Activated CD8-positive, alpha-beta memory T cell treated with anti-CD3 and anti-CD28 coated beads, Interleukin-2, amount 10 ng/mL, durations not matched to agents 7 days and 5 days (primary cell): ENCODE results near the gene IRGQ. TPM values are rescaled to one million over a fixed set of nuclear protein-coding genes. Genes with fewer than 3 reads are reported as not detected.
"Not testable (repeated sequence)": the region's sequence is repeated elsewhere in the genome, so short reads cannot be mapped to it uniquely, and the experiment has no call there.

Source experiments
- ATAC-seq: fragments of 150-1000 bp; cut with Tn5 transposase; one replicate; pipeline ENCODE4 v1.10.0; 2021; ENCODE audit warnings: moderate library complexity
- CTCF ChIA-PET: fragments of 350-600 bp; sonication (Branson Sonifier 250); formaldehyde crosslinking; loops from one replicate; lab custom pipeline; 2021; ENCODE audit warnings: antibody characterized with exemption; lab: Charles Lee
- DNase-seq: peaks from one replicate; pipeline ENCODE4 v3.0.0-alpha.2; 2020
- H3K27ac Mint-ChIP-seq: one replicate; pipeline ENCODE4 v1.8.0; 2021; ENCODE audit warnings: mild to moderate bottlenecking, mixed read lengths
- H3K27me3 Mint-ChIP-seq: one replicate; pipeline ENCODE4 v1.8.0; 2021; ENCODE audit warnings: mixed read lengths
- H3K36me3 Mint-ChIP-seq: one replicate; pipeline ENCODE4 v1.8.0; 2021; ENCODE audit warnings: mild to moderate bottlenecking, mixed read lengths
- H3K4me1 Mint-ChIP-seq: one replicate; pipeline ENCODE4 v1.8.0; 2021; ENCODE audit warnings: mixed read lengths
- H3K4me3 Mint-ChIP-seq: one replicate; pipeline ENCODE4 v1.8.0; 2021; ENCODE audit warnings: mild to moderate bottlenecking, moderate library complexity, mixed read lengths
- H3K9me3 Mint-ChIP-seq: one replicate; pipeline ENCODE4 v1.8.0; 2022; ENCODE audit warnings: low read depth, mixed read lengths
- total RNA-seq, 2 experiments: library from RNA; stranded (reverse); gene quantifications; one replicate each; pipeline ENCODE4 v1.2.3, GENCODE V29; 2021

Gene IRGQ
- total RNA-seq, 2 experiments from 2014 or later: 12.9 to 23.0 TPM

DNA sequence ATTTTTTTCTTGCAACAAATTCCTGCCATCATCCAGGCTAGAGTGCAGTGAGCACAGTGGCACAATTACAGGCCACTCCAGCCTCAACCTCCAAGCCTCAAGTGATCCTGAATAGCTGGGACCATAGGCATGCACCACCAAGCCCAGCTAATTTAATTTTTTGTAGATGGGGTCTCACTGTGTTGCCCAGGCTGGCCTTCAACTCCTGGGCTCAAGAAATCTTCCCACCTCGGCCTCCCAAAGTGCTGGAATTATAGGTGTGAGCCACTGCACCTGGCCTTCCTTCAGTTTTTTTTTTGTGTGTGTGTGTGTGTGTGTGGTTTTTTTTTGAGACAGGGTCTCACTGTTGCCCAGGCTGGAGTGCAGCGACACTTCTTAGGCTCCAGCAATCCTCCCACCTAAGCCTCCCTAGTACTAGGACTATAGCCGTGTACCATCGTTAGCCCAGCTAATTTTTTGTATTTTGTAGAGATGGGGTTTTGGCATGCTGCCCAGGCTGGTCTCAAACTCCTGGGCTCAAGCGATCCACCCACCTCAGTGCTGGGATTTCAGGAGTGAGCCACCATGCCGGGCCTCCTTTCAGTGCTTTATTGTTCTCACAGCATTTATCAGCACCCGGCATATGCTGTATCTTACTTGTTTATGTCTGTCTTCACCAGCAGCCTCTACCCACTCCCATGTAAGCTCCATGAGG, 10.1 kb upstream of the IRGQ start:
- Mint-ChIP-seq H3K27ac (no peak overlapping the region), H3K4me3 (no peak overlapping the region), H3K27me3 (no peaks in the 10 kb centered on the region), H3K4me1 (no peaks in the 10 kb centered on the region), H3K36me3 (no peaks in the 10 kb centered on the region), H3K9me3 (no peaks in the 10 kb centered on the region)
- DNase-seq (no peak), ATAC-seq (no peak)
- CTCF ChIA-PET: interaction anchor here (0.6 to 1.4 kb wide), 3 partner anchors 12 to 87 kb away, joined by 3 to 7 read pairs (median 3); no protein-coding TSS in a partner anchor

DNA sequence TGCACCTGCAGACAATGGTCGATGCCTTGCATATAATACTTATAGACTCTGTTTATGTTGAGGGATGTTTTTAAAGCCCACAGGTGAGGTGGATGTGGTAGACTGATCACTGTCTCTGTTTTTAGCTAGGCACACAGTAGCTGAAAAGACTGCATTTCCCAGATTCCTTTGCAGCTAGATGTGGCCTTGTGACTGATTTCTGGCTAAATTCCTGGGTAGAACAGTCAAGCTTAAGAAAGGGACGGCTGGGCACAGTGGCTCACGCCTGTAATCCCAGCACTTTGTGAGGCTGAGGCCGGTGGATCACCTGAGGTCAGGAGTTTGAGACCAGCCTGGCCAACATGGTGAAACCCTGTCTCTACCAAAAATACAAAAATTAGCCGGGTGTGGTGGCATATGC, 4.4 kb upstream of the IRGQ start:
- H3K27ac Mint-ChIP-seq, DNase-seq, H3K36me3 Mint-ChIP-seq, H3K27me3 Mint-ChIP-seq, H3K9me3 Mint-ChIP-seq, ATAC-seq, H3K4me3 Mint-ChIP-seq: not testable (repeated sequence)
- CTCF ChIA-PET: interaction anchor here (1.8 kb wide), 1 partner anchor 45 kb away, joined by 7 read pairs; no protein-coding TSS in a partner anchor
- H3K4me1 Mint-ChIP-seq: peaks cover 18% of the 10 kb centered on the region

DNA sequence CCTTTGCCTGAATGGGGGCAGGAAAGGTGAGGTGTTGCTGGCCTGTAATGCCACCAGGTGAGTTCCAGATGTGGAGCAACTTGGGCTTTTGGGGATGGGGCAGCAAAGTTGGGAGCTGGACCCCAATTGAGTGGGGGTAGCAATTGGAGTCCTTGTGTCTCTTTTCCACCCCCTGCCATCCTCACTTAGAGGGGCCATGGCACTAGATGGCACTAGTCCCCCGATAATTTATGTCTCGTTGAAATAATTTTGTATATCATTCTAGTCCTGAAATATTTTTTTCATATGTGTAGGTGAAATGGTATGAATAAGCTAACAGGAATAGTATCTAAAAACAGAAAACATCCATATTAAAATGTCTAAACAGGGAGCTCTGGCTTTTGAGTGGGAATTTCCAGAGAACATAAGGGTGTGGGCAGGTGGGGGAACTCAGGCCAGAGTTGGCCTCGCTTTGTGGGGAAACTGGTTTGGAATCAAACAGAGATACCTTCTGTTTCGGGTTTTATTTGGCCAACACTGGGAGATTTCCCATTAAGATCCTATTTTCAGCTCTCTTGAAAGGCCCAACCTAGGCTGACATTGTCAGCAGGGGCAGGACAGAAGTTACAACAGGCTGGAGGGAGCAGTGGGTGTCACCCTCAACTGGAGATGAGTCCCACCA, 3.8 kb upstream of the IRGQ start:
- no peak overlapping the region for H3K4me3 Mint-ChIP-seq
- no peaks in the 10 kb centered on the region for H3K36me3 Mint-ChIP-seq
- H3K9me3 Mint-ChIP-seq: no peaks in the 10 kb centered on the region
- no peak overlapping the region for H3K27ac Mint-ChIP-seq
- no peaks in the 10 kb centered on the region for H3K27me3 Mint-ChIP-seq
- CTCF ChIA-PET: interaction anchor here (0.9 to 1.8 kb wide), 2 partner anchors 25 to 44 kb away, joined by 3 to 7 read pairs; no protein-coding TSS in a partner anchor
- no peak for ATAC-seq
- H3K4me1 Mint-ChIP-seq: peaks cover 18% of the 10 kb centered on the region
- DNase-seq: no peak

DNA sequence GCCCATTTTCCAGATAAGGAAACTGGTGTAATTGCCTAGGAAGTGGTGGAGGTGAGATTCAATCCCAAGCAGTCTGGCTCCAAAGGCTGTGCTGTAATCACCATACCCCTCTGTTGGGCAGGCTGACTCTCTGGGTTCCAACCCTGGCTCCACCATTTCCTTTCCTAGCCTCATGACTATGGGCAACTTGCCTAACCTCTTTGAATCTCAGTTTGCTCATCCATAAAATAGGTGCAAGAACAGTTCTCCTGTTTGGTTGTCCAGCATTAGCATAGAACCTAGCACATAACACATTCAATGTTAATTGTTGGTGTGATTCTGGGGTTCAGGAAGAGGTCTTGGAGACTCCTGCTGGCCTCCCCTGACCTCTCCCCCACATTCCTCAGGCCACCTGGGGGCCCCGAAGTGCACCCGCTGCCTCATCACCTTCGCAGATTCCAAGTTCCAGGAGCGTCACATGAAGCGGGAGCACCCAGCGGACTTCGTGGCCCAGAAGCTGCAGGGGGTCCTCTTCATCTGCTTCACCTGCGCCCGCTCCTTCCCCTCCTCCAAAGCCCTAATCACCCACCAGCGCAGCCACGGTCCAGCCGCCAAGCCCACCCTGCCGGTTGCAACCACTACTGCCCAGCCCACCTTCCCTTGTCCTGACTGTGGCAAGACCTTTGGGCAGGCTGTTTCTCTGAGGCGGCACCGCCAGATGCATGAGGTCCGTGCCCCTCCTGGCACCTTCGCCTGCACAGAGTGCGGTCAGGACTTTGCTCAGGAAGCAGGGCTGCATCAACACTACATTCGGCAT, 2.7 kb upstream of the IRGQ start:
- Mint-ChIP-seq H3K36me3 (no peaks in the 10 kb centered on the region), H3K27me3 (no peaks in the 10 kb centered on the region), H3K4me1 (peaks cover 24% of the 10 kb centered on the region), H3K9me3 (no peaks in the 10 kb centered on the region), H3K27ac (no peak overlapping the region), H3K4me3 (no peak overlapping the region)
- CTCF ChIA-PET: interaction anchor here (5.2 to 6.4 kb wide), 3 partner anchors 24 to 75 kb away, joined by 38 to 173 read pairs (median 111); partner anchors contain the start of genes ETHE1, PINLYP and XRCC1
- DNase-seq (no peak), ATAC-seq (no peak)

DNA sequence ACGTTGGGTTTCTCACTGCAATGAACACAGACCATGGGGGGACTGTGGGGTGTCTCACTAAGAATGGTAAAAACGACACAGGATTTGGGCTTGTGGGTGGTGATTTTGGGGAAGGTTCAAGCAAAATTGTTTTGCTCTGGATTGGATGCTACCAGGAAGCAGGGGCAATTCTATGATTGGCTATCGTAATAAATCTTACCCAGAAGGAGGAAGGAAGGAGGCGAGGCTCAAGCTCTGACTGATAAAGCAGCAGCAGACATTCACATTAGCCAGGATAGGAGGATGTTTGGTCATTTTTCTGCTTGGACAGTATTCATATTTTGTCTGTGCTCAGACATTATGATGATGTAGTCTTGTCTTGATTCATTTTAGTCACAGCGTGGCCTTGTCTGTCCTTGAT, 1.9 kb upstream of the IRGQ start:
- Mint-ChIP-seq H3K36me3 (peaks cover 3% of the 10 kb centered on the region), H3K27ac (peak overlapping the region; percentile 90), H3K9me3 (no peaks in the 10 kb centered on the region), H3K4me1 (peaks cover 29% of the 10 kb centered on the region), H3K27me3 (no peaks in the 10 kb centered on the region), H3K4me3 (peak overlapping the region; percentile 94)
- ATAC-seq: no peak
- no peak for DNase-seq
- CTCF ChIA-PET: interaction anchor here (0.8 to 6.4 kb wide), 7 partner anchors 22 to 74 kb away, joined by 3 to 173 read pairs (median 38); partner anchors contain the start of genes ETHE1, PINLYP, XRCC1 and ZNF428

DNA sequence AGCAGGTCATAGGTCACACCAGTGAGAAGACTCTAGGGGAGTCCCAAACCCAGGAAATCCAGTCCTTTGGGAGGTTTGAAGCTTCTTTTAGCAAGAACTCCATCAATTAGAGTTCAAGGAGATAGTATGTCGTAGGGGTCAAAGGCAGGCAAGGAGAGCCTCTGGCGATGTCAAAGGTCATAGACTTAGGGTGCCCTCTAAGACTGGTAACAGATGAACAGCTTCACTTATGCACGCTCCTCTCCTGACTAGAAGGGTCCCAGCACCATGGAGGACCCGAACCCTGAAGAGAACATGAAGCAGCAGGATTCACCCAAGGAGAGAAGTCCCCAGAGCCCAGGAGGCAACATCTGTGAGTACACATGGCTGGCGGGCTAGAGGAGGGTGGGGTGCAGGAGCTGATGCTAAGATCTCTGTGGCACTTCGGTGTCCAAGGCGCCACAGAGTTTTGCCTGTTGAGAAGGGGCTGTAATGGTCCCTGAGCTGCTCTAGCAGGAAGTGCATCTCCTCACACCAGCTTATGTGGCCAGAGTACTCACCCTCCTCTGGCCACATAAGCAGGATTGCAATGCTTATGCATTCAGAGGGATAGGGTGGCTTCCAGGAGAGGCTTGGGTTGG, 1.0 kb upstream of the IRGQ start:
- CTCF ChIA-PET: interaction anchor here (0.5 to 6.4 kb wide), 14 partner anchors 22 to 1272 kb away, joined by 3 to 173 read pairs (median 4); partner anchors contain the start of genes ETHE1, PINLYP, XRCC1 and ZNF428
- Mint-ChIP-seq H3K27ac (peak overlapping the region; percentile 90), H3K4me1 (peaks cover 29% of the 10 kb centered on the region), H3K9me3 (no peaks in the 10 kb centered on the region), H3K27me3 (no peaks in the 10 kb centered on the region), H3K36me3 (peaks cover 6% of the 10 kb centered on the region), H3K4me3 (peak overlapping the region; percentile 94)
- ATAC-seq: no peak
- peak; percentile 43 for DNase-seq

DNA sequence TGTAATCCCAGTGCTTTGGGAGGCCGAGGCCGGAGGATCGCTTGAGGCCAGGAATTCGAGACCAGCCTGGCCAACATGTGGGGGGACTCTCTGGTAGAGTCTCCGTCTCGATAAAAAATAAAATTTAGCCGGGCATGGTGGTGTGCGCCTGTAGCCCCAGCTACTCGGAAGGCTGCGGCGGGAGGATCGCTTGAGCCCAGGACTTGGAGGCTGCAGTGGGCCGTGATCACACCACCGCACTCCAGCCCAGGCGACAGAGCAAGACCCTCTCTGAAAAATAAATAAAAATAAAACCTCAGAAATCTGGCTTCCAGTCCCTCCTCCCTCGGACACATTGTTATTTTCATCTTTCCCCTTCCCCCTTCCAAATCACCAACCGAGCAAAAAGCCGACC, 332 bp downstream of the IRGQ start:
- H3K27me3 Mint-ChIP-seq: no peaks in the 10 kb centered on the region
- peaks cover 6% of the 10 kb centered on the region for H3K36me3 Mint-ChIP-seq
- H3K4me1 Mint-ChIP-seq: peaks cover 29% of the 10 kb centered on the region
- CTCF ChIA-PET: interaction anchor here (1.0 to 6.4 kb wide), 20 partner anchors 13 to 214 kb away, joined by 3 to 173 read pairs (median 14); partner anchors contain the start of genes ETHE1, PHLDB3, PINLYP and XRCC1
- peak; percentile 20 for ATAC-seq
- no peaks in the 10 kb centered on the region for H3K9me3 Mint-ChIP-seq
- DNase-seq: no peak
- peak overlapping the region; percentile 90 for H3K27ac Mint-ChIP-seq
- peak overlapping the region; percentile 94 for H3K4me3 Mint-ChIP-seq

DNA sequence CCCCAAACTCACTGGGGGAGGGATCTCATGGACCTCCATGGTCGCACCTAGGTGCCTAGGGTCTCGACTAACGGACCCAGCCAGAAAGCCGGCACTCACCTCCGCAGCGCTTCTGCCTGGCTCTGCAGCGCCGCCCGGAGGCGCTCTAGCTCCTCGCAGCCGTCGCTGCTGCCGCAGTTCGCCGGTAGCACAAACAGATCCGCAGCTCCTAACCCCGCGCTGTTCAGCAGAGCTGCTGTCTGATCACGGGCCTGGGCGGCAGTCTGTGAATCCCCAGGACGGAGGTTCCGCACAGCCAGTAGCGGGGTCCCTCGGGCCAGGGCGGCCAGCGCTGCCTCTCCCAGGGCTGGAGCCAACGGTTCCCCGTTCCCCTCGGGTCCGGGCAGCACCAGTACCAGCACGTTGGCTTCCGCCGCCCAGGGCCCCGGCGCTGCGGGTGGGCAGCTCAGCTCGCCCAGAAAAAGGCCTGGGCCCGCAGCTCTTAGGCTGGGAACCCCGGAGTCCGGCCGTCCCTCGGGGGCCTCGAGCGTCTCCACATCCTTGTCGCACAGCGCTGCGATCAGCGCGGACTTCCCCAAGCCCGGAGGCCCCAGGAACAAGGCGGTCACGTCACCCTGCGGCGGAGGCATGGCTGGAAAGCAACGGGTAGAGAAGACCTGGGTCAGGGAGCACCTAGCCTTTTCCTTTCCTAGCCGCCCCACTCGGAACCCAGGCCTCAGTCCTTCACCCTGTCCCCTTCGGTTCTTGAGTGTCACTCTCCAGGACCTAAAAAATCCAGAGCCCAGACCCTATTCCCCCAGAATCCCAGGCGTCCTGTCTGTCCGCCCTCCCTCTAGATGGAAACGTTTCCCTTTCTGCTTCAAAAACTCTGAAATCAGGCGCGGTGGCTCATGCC, 977 bp downstream of the IRGQ start:
- no peaks in the 10 kb centered on the region for H3K9me3 Mint-ChIP-seq
- H3K27ac Mint-ChIP-seq: peak overlapping the region; percentile 90
- peak overlapping the region; percentile 94 for H3K4me3 Mint-ChIP-seq
- H3K27me3 Mint-ChIP-seq: no peaks in the 10 kb centered on the region
- peaks cover 6% of the 10 kb centered on the region for H3K36me3 Mint-ChIP-seq
- CTCF ChIA-PET: interaction anchor here (0.8 to 6.4 kb wide), 34 partner anchors 12 to 215 kb away, joined by 3 to 173 read pairs (median 5); partner anchors contain the start of genes ETHE1, PHLDB3, PINLYP and XRCC1
- H3K4me1 Mint-ChIP-seq: peaks cover 33% of the 10 kb centered on the region
- DNase-seq (peak; percentile 83), ATAC-seq (peak; percentile 52)

DNA sequence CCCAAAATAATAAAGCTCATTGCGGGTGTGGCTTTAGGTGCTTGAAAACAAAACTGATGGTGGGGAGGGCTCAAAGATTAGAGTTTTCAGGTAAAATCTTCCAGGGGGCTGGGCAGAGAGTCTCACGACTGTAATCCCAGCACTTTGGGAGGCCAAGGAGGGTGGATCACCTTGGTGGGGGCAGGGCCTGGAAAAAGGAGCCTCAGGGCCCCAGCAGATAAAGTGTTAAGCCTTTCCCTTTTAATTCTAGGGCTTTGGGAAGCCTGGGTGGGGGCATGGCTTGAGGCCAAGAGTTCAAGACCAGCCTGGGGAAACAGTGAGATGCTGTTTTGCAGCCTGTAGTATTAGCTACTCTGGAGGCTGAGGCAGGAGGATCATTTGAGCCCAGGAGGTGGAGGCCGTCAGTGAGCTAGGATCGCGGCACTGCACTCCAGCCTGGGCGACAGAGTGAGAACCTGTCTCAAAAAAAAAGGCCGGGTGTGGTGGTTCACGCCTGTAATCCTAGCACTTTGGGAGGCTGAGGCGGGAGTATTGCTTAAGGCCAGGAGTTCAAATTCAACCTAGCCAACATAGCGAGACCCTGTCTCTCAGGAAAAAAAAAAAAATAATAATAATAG, 1.7 kb downstream of the IRGQ start:
- DNase-seq: no peak
- Mint-ChIP-seq H3K27me3 (no peaks in the 10 kb centered on the region), H3K36me3 (peaks cover 9% of the 10 kb centered on the region), H3K9me3 (no peaks in the 10 kb centered on the region), H3K27ac (peak overlapping the region; percentile 63), H3K4me3 (peak overlapping the region; percentile 39), H3K4me1 (peaks cover 37% of the 10 kb centered on the region)
- CTCF ChIA-PET: interaction anchor here (0.7 to 6.4 kb wide), 34 partner anchors 12 to 216 kb away, joined by 3 to 173 read pairs (median 5); partner anchors contain the start of genes ETHE1, PHLDB3, PINLYP and XRCC1
- no peak for ATAC-seq

DNA sequence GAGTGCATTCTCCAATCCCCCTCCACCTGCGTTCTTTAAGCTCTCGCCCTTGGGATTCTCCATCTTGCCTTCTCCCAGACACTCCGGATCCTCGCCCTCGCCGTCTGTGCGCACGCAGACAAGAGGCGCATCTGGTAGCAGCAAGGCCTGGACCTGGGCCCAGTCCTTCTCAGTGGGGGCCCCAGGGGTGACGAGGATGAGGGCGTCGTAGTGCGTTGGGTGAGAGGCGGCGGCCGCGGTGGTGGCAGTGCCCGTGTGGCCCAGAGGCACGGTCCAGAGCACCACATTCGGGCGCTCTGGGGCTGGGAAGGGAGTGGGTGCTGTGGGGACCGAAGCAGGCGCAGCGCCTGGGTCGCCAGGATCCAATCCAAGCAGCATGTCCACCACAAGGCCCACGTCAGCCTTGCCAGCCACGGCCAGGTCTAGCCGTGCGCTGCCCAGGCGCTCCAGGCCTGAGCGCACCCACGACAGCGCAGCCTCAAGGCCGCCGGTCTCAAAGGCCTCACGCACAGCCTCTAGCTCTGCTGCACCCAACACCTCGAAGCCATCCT, 3.1 kb downstream of the IRGQ start:
- Mint-ChIP-seq H3K9me3 (no peaks in the 10 kb centered on the region), H3K27me3 (no peaks in the 10 kb centered on the region), H3K27ac (no peak overlapping the region), H3K4me1 (peaks cover 33% of the 10 kb centered on the region), H3K36me3 (peaks cover 11% of the 10 kb centered on the region), H3K4me3 (no peak overlapping the region)
- CTCF ChIA-PET: interaction anchor here (2.9 to 6.4 kb wide), 5 partner anchors 18 to 75 kb away, joined by 9 to 173 read pairs (median 23); partner anchors contain the start of genes PINLYP and XRCC1
- ATAC-seq (no peak), DNase-seq (no peak)
